Fibroblast of skin of back (primary cell): Measurements from ENCODE around the gene PICK1.
"Not testable (repeated sequence)": the region's sequence is repeated elsewhere in the genome, so short reads cannot be mapped to it uniquely, and the experiment has no call there.

Experiments
- DNase-seq: peaks from one replicate; pipeline ENCODE4 v3.0.0-alpha.2; 2013

PICK1 gene

GRCh38 chr22:38117556-38117955 is 60.4 kb downstream of the PICK1 start:
- not testable (repeated sequence) for DNase-seq

DNA sequence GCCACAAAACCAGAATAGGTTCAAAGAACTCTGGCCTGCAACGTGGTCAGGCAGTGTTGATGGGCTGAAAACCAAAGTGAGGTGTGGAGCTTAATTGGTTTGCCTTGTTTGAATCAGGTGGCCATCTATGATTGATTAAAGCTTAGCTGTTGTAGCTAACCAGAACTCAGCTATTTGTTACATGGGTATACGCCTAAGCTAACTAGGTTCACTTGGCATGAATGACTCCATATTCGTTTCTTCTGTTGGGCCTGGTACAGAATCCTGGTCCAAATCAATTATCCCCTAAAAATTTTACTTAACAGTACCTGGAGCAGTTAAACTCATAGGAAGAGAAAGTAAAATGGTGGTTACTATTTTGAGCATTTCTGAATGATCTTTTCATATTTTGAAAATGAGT is 61.0 kb downstream of the PICK1 start:
- DNase-seq, result no peak

DNA sequence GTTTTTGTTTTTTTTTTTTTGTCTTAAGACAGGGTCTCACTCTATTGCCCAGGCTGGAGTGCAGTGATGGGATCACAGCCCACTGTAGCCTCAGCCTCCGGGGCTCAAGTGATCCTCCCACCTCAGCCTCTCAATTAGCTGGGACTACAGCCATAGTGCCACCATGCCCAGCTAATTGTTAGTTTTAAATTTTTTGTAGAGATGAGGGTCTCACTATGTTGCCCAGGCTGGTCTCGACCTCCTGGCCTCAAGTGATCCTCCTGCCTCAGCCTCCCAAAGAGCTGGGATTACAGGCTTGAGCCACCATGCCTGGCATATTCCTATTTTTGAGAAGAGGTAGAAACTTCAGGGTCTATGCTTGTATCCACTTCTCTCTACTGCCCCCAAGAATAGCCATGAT is 61.5 kb downstream of the PICK1 start:
- DNase-seq, result not testable (repeated sequence)

DNA sequence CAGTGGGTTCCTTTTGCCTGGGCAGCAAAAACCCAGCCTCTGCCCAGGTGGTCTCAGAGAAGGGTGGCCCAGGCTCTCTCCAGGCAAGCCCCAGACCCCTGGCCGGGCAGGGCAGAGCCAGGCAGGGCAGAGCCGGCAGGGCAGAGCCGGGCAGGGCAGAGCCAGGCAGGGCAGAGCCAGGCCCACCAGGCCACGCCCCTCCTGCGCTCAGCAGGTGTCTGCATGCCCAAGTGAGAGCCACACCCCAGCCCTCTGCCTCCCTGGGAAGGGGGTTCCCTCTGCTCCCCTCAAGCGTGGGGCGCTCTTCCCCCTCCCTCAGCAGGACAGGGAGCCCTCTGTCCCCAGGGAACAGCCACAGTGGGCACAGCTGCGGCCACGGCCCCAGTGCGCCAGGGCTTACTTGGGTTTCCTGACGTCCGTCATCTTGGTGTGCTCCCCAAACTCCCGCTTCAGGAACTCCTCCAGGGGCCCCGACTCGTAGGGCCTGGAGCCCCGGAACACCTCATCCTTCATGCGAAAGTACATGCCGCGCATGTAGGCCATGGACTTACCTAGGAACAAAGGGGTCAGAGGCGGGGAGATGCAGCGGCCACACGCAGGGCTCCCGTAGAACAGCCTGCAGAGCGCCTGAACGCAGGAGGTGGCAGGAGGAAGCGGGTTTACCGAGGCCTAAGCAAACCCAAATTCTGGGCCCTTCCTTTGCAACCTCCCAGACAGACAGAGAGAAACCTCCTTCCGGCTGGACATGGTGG is 63.3 kb downstream of the PICK1 start:
- no peak for DNase-seq

GRCh38 chr22:38122616-38123015 is 65.4 kb downstream of the PICK1 start:
- no peak for DNase-seq

DNA sequence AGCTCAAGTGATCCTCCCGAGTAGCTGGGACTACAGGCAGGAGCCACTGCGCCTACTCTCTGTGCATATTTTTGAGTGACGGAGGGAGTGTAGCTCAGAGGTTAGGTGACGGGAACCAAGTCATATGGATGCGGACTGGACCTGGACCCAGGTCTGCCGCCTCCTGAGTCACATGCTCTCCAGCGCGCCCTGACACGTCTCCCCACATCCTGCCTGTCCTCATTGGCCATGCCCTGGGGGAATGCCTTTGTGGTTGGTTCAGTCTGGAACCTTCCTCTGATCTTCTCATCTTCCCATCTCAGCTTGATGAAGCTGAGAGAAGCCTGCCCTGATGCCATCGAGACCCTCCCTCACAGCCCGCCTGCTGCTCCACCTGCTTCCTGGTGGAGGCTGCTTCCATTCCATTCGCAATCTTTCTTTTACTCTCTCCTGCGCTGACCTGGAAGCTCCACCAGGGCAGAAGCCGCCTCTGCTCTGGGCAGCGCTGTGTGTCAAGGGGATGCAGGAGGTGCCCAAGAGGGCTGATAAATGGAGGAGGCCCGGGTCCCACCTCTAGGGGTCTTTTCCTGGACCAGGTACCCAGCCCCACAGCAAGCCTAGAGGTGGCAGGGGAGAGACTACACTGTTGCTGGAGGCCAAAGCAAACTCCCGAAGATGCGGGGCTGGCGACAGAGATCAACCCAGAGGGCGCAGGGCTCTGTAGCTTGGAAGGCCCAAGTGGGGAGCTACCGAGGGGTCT is 67.2 kb downstream of the PICK1 start:
- DNase-seq, result no peak

- no peak for DNase-seq
Observed at GRCh38 chr22:38125038-38125610, 67.9 kb downstream of the PICK1 start.
